OCI-LY7 (cell line): ENCODE data around the gene GUCY1A2. TPM values are rescaled to one million over a fixed set of nuclear protein-coding genes. Genes with fewer than 3 reads are reported as not detected.

ENCODE experiments used
- BruUV-seq: library from RNA; stranded (reverse); fragments of 400-500 nt; replicated peaks from 2 replicates; lab custom pipeline; 2021; lab: Mats Ljungman, UMichigan
- CTCF ChIA-PET: fragments of 300-600 bp; sonication (Branson Sonifier 250); formaldehyde crosslinking; loops from one replicate; lab custom pipeline; 2022; ENCODE audit warnings: antibody characterized with exemption; ENCODE audit not compliant: unreplicated experiment; lab: Charles Lee
- POLR2A ChIA-PET: fragments of 300-600 bp; sonication (Branson Sonifier 250); formaldehyde crosslinking; loops from one replicate; lab custom pipeline; 2022; ENCODE audit warnings: antibody characterized with exemption; lab: Charles Lee
- DNase-seq: peaks from one replicate; pipeline ENCODE4 v3.0.0-alpha.2; 2015; ENCODE audit warnings: low spot score
- H2AFZ ChIP-seq: fragments of 200-600 bp; sonication (generic), shearing (Covaris generic); 2 replicates; pipeline ENCODE4 v1.6.1; 2014; ENCODE audit warnings: mild to moderate bottlenecking, antibody characterized with exemption, low read length, moderate library complexity
- H3K27ac ChIP-seq: fragments of 200-600 bp; sonication (generic); 2 replicates; pipeline ENCODE4 v1.5.1; 2014; ENCODE audit warnings: mixed run types, low read depth, mild to moderate bottlenecking, moderate library complexity, low read length, inconsistent platforms; ENCODE audit not compliant: poor library complexity, severe bottlenecking
- H3K36me3 ChIP-seq: fragments of 200-600 bp; sonication (generic); 2 replicates; pipeline ENCODE4 v1.6.1; 2014; ENCODE audit warnings: mild to moderate bottlenecking, antibody characterized with exemption, low read length, moderate library complexity, mixed read lengths; ENCODE audit not compliant: insufficient read depth
- H3K4me1 ChIP-seq: fragments of 200-600 bp; sonication (generic); 2 replicates; pipeline ENCODE4 v1.5.1; 2014; ENCODE audit warnings: mild to moderate bottlenecking, low read length; ENCODE audit not compliant: insufficient read depth, poor library complexity, severe bottlenecking
- H3K4me2 ChIP-seq: fragments of 200-600 bp; sonication (generic); 2 replicates; pipeline ENCODE4 v1.6.1; 2014; ENCODE audit warnings: mild to moderate bottlenecking, low read length
- H3K4me3 ChIP-seq: fragments of 200-600 bp; sonication (generic); 2 replicates; pipeline ENCODE4 v1.5.1; 2014; ENCODE audit warnings: mild to moderate bottlenecking, low read depth, low read length; ENCODE audit not compliant: poor library complexity, severe bottlenecking
- H3K79me2 ChIP-seq: fragments of 200-600 bp; sonication (generic); 2 replicates; pipeline ENCODE4 v1.6.1; 2016; ENCODE audit warnings: low read depth, mild to moderate bottlenecking, low read length, moderate library complexity, mixed read lengths; ENCODE audit not compliant: insufficient read depth
- H3K9me2 ChIP-seq: fragments of 200-600 bp; sonication (generic); 2 replicates; pipeline ENCODE4 v1.6.1; 2016; ENCODE audit warnings: mild to moderate bottlenecking, low read length, mixed read lengths; ENCODE audit not compliant: insufficient read depth
- H3K9me3 ChIP-seq: fragments of 200-600 bp; sonication (generic); 2 replicates; pipeline ENCODE4 v1.6.1; 2014; ENCODE audit warnings: mild to moderate bottlenecking, mixed run types, low read length, mixed read lengths
- H4K20me1 ChIP-seq: fragments of 200-600 bp; sonication (generic); 2 replicates; pipeline ENCODE4 v1.6.1; 2014; ENCODE audit warnings: mild to moderate bottlenecking, antibody characterized with exemption, low read length, moderate library complexity, mixed read lengths; ENCODE audit not compliant: insufficient read depth
- CTCF ChIP-seq: fragments of 200-600 bp; sonication (generic); conservative IDR thresholded peaks from 2 replicates; pipeline ENCODE4 v1.5.1; 2014; ENCODE audit warnings: mild to moderate bottlenecking, antibody characterized with exemption, low read length, moderate library complexity, mixed read lengths
- EZH2phosphoT487 ChIP-seq: fragments of 200-600 bp; sonication (generic); IDR thresholded peaks from 2 replicates; pipeline ENCODE4 v1.6.1; 2018; ENCODE audit warnings: low read depth, borderline replicate concordance, mild to moderate bottlenecking, mixed run types, antibody characterized with exemption, low read length, moderate library complexity, mixed read lengths
- intact Hi-C: fragments of 100-400 bp; cut with micrococcal nuclease; formaldehyde crosslinking; loops from one replicate; pipeline ENCODE4 v1.10.0; 2022; ENCODE audit not compliant: unreplicated experiment
- total RNA-seq, 2 experiments: library from RNA; depleted of rRNA in 1 of 2; stranded (reverse); fragments of >200 nt in 1 of 2; shearing (Covaris generic) in 1 of 2; gene quantifications; 2 replicates each; pipeline ENCODE4 v1.2.3, GENCODE V29; 2014 to 2022

Gene GUCY1A2
- total RNA-seq, 2 experiments from 2014 or later: under 0.01 TPM; not detected in 1

GRCh38 chr11:107011977-107012376 is 6.3 kb downstream of the GUCY1A2 start:
- CTCF ChIA-PET: no interaction called here
- no TSS peak for BruUV-seq
- H3K4me3 ChIP-seq: no peak overlapping the region
- no peaks in the 10 kb centered on the region for H3K79me2 ChIP-seq
- H3K4me1 ChIP-seq: no peaks in the 10 kb centered on the region
- no peak overlapping the region for H2AFZ ChIP-seq
- intact Hi-C loops: no loop called here
- no peaks in the 10 kb centered on the region for H3K9me2 ChIP-seq
- no peaks in the 10 kb centered on the region for H3K36me3 ChIP-seq
- H4K20me1 ChIP-seq: no peaks in the 10 kb centered on the region
- POLR2A ChIA-PET: interaction anchor here (0.7 kb wide), 2 partner anchors 17 to 128 kb away, joined by 3 to 5 read pairs; no protein-coding TSS in a partner anchor
- no peak for DNase-seq
- no peak overlapping the region for H3K27ac ChIP-seq
- H3K9me3 ChIP-seq: no peaks in the 10 kb centered on the region
- H3K4me2 ChIP-seq: no peak overlapping the region
- TF ChIP-seq EZH2phosphoT487 (no peak), CTCF (no peak)

GRCh38 chr11:107009190-107009589 is 9.1 kb downstream of the GUCY1A2 start:
- CTCF ChIA-PET: no interaction called here
- no peak overlapping the region for H3K4me3 ChIP-seq
- H3K79me2 ChIP-seq: no peaks in the 10 kb centered on the region
- no peaks in the 10 kb centered on the region for H3K9me2 ChIP-seq
- H3K4me2 ChIP-seq: no peak overlapping the region
- no peaks in the 10 kb centered on the region for H3K9me3 ChIP-seq
- H3K27ac ChIP-seq: no peak overlapping the region
- no TSS peak for BruUV-seq
- intact Hi-C loops: no loop called here
- H3K36me3 ChIP-seq: no peaks in the 10 kb centered on the region
- no peaks in the 10 kb centered on the region for H3K4me1 ChIP-seq
- no peak overlapping the region for H2AFZ ChIP-seq
- DNase-seq: no peak
- POLR2A ChIA-PET: no interaction called here
- H4K20me1 ChIP-seq: no peaks in the 10 kb centered on the region
- peak; percentile 34 for TF ChIP-seq CTCF
- no peak for TF ChIP-seq EZH2phosphoT487

GRCh38 chr11:107006076-107006833 is 12.0 kb downstream of the GUCY1A2 start:
- POLR2A ChIA-PET: no interaction called here
- DNase-seq: no peak

More at GRCh38 chr11:107006076-107006833, 12.0 kb downstream of the GUCY1A2 start:
- H3K36me3 ChIP-seq: no peaks in the 10 kb centered on the region
- no peaks in the 10 kb centered on the region for H3K4me1 ChIP-seq
- TF ChIP-seq EZH2phosphoT487: no peak
- no peak for TF ChIP-seq CTCF
- no peak overlapping the region for H3K27ac ChIP-seq
- no TSS peak for BruUV-seq
- H3K4me2 ChIP-seq: no peak overlapping the region
- no peak overlapping the region for H3K4me3 ChIP-seq
- intact Hi-C loops: no loop called here
- no peak overlapping the region for H2AFZ ChIP-seq
- H4K20me1 ChIP-seq: no peaks in the 10 kb centered on the region
- H3K9me2 ChIP-seq: no peaks in the 10 kb centered on the region
- no peaks in the 10 kb centered on the region for H3K9me3 ChIP-seq
- CTCF ChIA-PET: no interaction called here
- no peaks in the 10 kb centered on the region for H3K79me2 ChIP-seq
